Measurements from ENCODE around the gene JAZF1. TPM values are rescaled to one million over a fixed set of nuclear protein-coding genes. Genes with fewer than 3 reads are reported as not detected.

JAZF1 gene
- total RNA-seq, 1 experiment from 2014 or later: 3.4 TPM

DNA sequence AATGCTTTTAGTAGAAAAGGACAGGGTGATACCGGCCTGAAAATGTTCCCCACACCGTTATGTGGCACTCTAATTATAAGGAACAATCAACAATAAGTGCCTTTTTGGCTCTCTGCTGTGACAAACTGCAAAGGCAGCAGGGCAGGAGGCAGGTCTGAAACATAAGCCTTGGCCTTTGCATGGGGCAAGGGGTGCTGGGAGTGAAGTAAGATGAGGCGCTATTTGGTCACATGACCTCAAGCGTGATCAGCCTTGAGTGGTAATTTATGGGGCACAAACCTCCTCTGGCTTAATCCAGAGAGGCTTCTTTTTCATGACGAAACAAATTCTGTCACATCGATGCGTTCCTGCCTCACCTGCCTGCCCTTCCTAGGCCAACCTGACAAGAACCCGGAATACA is 237.9 kb downstream of the JAZF1 start:
- intact Hi-C loops (cut with micrococcal nuclease): no loop called here
- no TSS peak for BruUV-seq (replicated peaks)
- H3K79me2 ChIP-seq (ENCODE audit: insufficient read depth, low read length): no peaks in the 10 kb centered on the region
- no peaks in the 10 kb centered on the region for H4K20me1 ChIP-seq (ENCODE audit: insufficient read depth)
- H3K9ac ChIP-seq (ENCODE audit: low read length): no peak overlapping the region
- CTCF ChIA-PET: no interaction called here
- H3K4me3 ChIP-seq (replicated peaks in 1 of 2; ENCODE audit: low read depth in 1 of 2, low read length in 2 of 2): no peak overlapping the region
- ATAC-seq (no peak), DNase-seq (ENCODE audit: low read depth, low spot score) (no peak)
- H3K27me3 ChIP-seq (ENCODE audit: insufficient read depth, low read length): no peaks in the 10 kb centered on the region
- H3K9me3 ChIP-seq (ENCODE audit: control insufficient read depth in 1 of 2, insufficient read depth in 1 of 2, low read depth in 1 of 2, low read length in 2 of 2): no peaks in the 10 kb centered on the region
- no peaks in the 10 kb centered on the region for H3K4me1 ChIP-seq (ENCODE audit: control insufficient read depth in 1 of 2, insufficient read depth in 2 of 2, low read length in 2 of 2)
- H3K27ac ChIP-seq (ENCODE audit: low read depth, low read length): no peak overlapping the region
- POLR2A ChIA-PET: no interaction called here
- no peaks in the 10 kb centered on the region for H3K36me3 ChIP-seq (ENCODE audit: control insufficient read depth in 1 of 2, insufficient read depth in 2 of 2, low read length in 2 of 2)
- no peak overlapping the region for H3K4me2 ChIP-seq (ENCODE audit: low read length)
- H2AFZ ChIP-seq (ENCODE audit: low read depth, low read length, poor library complexity, severe bottlenecking): no peak overlapping the region
- no peaks in the 10 kb centered on the region for H3K9me2 ChIP-seq (ENCODE audit: insufficient read depth)
- RAD21 ChIA-PET (ENCODE audit: low non-redundant PET in 1 of 2, low total read pairs in 2 of 2, uncharacterized antibody in 2 of 2, unreplicated experiment in 2 of 2): no interaction called here
- TF ChIP-seq, protein P1, sequence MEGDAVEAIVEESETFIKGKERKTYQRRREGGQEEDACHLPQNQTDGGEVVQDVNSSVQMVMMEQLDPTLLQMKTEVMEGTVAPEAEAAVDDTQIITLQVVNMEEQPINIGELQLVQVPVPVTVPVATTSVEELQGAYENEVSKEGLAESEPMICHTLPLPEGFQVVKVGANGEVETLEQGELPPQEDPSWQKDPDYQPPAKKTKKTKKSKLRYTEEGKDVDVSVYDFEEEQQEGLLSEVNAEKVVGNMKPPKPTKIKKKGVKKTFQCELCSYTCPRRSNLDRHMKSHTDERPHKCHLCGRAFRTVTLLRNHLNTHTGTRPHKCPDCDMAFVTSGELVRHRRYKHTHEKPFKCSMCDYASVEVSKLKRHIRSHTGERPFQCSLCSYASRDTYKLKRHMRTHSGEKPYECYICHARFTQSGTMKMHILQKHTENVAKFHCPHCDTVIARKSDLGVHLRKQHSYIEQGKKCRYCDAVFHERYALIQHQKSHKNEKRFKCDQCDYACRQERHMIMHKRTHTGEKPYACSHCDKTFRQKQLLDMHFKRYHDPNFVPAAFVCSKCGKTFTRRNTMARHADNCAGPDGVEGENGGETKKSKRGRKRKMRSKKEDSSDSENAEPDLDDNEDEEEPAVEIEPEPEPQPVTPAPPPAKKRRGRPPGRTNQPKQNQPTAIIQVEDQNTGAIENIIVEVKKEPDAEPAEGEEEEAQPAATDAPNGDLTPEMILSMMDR (IDR thresholded peaks at IDR 0.05 in 2 of 3, conservative IDR thresholded peaks at IDR 0.05 in 1 of 3; ENCODE audit: borderline replicate concordance in 1 of 3, insufficient read depth in 1 of 3, low read depth in 2 of 3, low read length in 2 of 3): no peak
- TF ChIP-seq, protein P2, sequence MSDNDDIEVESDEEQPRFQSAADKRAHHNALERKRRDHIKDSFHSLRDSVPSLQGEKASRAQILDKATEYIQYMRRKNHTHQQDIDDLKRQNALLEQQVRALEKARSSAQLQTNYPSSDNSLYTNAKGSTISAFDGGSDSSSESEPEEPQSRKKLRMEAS (IDR thresholded peaks at IDR 0.05): no peak
- no peak for TF ChIP-seq EZH2phosphoT487 (IDR thresholded peaks at IDR 0.05; ENCODE audit: borderline replicate concordance)
- TF ChIP-seq, protein P3, sequence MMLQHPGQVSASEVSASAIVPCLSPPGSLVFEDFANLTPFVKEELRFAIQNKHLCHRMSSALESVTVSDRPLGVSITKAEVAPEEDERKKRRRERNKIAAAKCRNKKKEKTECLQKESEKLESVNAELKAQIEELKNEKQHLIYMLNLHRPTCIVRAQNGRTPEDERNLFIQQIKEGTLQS (IDR thresholded peaks at IDR 0.05): no peak
- TF ChIP-seq ELF1 (IDR thresholded peaks at IDR 0.05; ENCODE audit: borderline replicate concordance, low read depth): no peak
- TF ChIP-seq POLR2A (IDR thresholded peaks at IDR 0.05; ENCODE audit: borderline replicate concordance, extremely low read depth, insufficient read depth, insufficient read length): no peak
- no peak for TF ChIP-seq ZNF274 (IDR thresholded peaks at IDR 0.05; ENCODE audit: low read depth, low read length)
- TF ChIP-seq EGR1 (IDR thresholded peaks at IDR 0.05; ENCODE audit: low read depth): no peak
- no peak for TF ChIP-seq TCF7L2 (IDR thresholded peaks at IDR 0.05; ENCODE audit: borderline replicate concordance, extremely low read depth, insufficient read depth, insufficient read length)
- TF ChIP-seq ZFX (IDR thresholded peaks at IDR 0.05): no peak
- TF ChIP-seq, protein P4, sequence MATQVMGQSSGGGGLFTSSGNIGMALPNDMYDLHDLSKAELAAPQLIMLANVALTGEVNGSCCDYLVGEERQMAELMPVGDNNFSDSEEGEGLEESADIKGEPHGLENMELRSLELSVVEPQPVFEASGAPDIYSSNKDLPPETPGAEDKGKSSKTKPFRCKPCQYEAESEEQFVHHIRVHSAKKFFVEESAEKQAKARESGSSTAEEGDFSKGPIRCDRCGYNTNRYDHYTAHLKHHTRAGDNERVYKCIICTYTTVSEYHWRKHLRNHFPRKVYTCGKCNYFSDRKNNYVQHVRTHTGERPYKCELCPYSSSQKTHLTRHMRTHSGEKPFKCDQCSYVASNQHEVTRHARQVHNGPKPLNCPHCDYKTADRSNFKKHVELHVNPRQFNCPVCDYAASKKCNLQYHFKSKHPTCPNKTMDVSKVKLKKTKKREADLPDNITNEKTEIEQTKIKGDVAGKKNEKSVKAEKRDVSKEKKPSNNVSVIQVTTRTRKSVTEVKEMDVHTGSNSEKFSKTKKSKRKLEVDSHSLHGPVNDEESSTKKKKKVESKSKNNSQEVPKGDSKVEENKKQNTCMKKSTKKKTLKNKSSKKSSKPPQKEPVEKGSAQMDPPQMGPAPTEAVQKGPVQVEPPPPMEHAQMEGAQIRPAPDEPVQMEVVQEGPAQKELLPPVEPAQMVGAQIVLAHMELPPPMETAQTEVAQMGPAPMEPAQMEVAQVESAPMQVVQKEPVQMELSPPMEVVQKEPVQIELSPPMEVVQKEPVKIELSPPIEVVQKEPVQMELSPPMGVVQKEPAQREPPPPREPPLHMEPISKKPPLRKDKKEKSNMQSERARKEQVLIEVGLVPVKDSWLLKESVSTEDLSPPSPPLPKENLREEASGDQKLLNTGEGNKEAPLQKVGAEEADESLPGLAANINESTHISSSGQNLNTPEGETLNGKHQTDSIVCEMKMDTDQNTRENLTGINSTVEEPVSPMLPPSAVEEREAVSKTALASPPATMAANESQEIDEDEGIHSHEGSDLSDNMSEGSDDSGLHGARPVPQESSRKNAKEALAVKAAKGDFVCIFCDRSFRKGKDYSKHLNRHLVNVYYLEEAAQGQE (IDR thresholded peaks at IDR 0.05; ENCODE audit: low read depth): no peak
- TF ChIP-seq RAD21 (IDR thresholded peaks at IDR 0.05; ENCODE audit: low read depth): no peak
- TF ChIP-seq SP1 (IDR thresholded peaks at IDR 0.05; ENCODE audit: low read depth): no peak
- TF ChIP-seq FOSL1 (IDR thresholded peaks at IDR 0.05; ENCODE audit: low read depth): no peak
- TF ChIP-seq JUND (IDR thresholded peaks at IDR 0.05): no peak
